Measurements from ENCODE around the gene C20orf173.
"Not testable (repeated sequence)": the region's sequence is repeated elsewhere in the genome, so short reads cannot be mapped to it uniquely, and the experiment has no call there.

The C20orf173 gene

GRCh38 chr20:35544941-35545340 is 15.5 kb upstream of the C20orf173 start:
- not testable (repeated sequence) for DNase-seq (ENCODE audit: low spot score)

- DNase-seq (ENCODE audit: low spot score), result no peak
Measured at GRCh38 chr20:35544436-35544835, 15.0 kb upstream of the C20orf173 start.

GRCh38 chr20:35542990-35543389 is 13.5 kb upstream of the C20orf173 start:
- no peak for DNase-seq (ENCODE audit: low spot score)

GRCh38 chr20:35541783-35542662 is 12.6 kb upstream of the C20orf173 start, which contains the start of gene ERGIC3:
ERGIC3 (plus strand) TSS chr20:35542078; CDS start chr20:35542098, 20 bp downstream.
- peak; percentile 96 for DNase-seq (ENCODE audit: low spot score)

- DNase-seq (ENCODE audit: low spot score), result no peak
Measured at GRCh38 chr20:35541118-35541782, 11.8 kb upstream of the C20orf173 start.

- DNase-seq (ENCODE audit: low spot score), result no peak
Measured at GRCh38 chr20:35539756-35540212, 10.3 kb upstream of the C20orf173 start.

GRCh38 chr20:35527122-35527769 is 2.2 kb downstream of the C20orf173 start:
- no peak for DNase-seq (ENCODE audit: low spot score)

- DNase-seq (ENCODE audit: low spot score), result no peak
Measured at GRCh38 chr20:35525639-35526038, 3.8 kb downstream of the C20orf173 start.

- peak; percentile 50 for DNase-seq (ENCODE audit: low spot score)
Measured at GRCh38 chr20:35523298-35523888, 6.1 kb downstream of the C20orf173 start.

- no peak for DNase-seq (ENCODE audit: low spot score)
Measured at GRCh38 chr20:35518955-35519354, 10.5 kb downstream of the C20orf173 start.

GRCh38 chr20:35517767-35518166 is 11.7 kb downstream of the C20orf173 start:
- not testable (repeated sequence) for DNase-seq (ENCODE audit: low spot score)

GRCh38 chr20:35517125-35517524 is 12.3 kb downstream of the C20orf173 start:
- DNase-seq (ENCODE audit: low spot score), result no peak

GRCh38 chr20:35515949-35516645 is 13.4 kb downstream of the C20orf173 start:
- DNase-seq (ENCODE audit: low spot score), result peak; percentile 84

- DNase-seq (ENCODE audit: low spot score), result no peak
Measured at GRCh38 chr20:35515341-35515740, 14.1 kb downstream of the C20orf173 start.

- no peak for DNase-seq (ENCODE audit: low spot score)
Measured at GRCh38 chr20:35514371-35514932, 15.0 kb downstream of the C20orf173 start.

- DNase-seq (ENCODE audit: low spot score), result peak; percentile 36
Measured at GRCh38 chr20:35511814-35512420, 17.5 kb downstream of the C20orf173 start.

GRCh38 chr20:35510951-35511735 is 18.3 kb downstream of the C20orf173 start:
- DNase-seq (ENCODE audit: low spot score), result no peak

GRCh38 chr20:35508493-35509218 is 20.8 kb downstream of the C20orf173 start:
- DNase-seq (ENCODE audit: low spot score), result no peak
